ENCODE data around the gene NEU3. TPM values are rescaled to one million over a fixed set of nuclear protein-coding genes. Genes with fewer than 3 reads are reported as not detected.
A peak's percentile ranks its signal among the peaks of the same experiment; 100 is the strongest.

NEU3 gene
- total and polyA plus RNA-seq, 8 donors = 9.7 to 15.3 (median 14.6) TPM

- no peaks in the 10 kb centered on the region for H3K9me3 ChIP-seq
- intact Hi-C loops (cut with DNase I) = loop anchor here in 1 of 2 donors (5.0 kb wide), 1 partner anchor 222 kb away; no protein-coding TSS in a partner anchor
- H3K4me3 ChIP-seq = no peak overlapping the region
- ATAC-seq = no peak
- DNase-seq = no peak
- H3K36me3 ChIP-seq = no peaks in the 10 kb centered on the region
- H3K27me3 ChIP-seq = no peaks in the 10 kb centered on the region
- H3K27ac ChIP-seq = no peak overlapping the region
- no peaks in the 10 kb centered on the region for H3K4me1 ChIP-seq
- TF ChIP-seq CTCF (IDR thresholded peaks at IDR 0.05) = no peak
Measured at GRCh38 chr11:75025561-75025960, 36.8 kb downstream of the NEU3 start.

GRCh38 chr11:75028321-75028720 lies 39.6 kb downstream of the NEU3 start:
- no peak overlapping the region for H3K4me3 ChIP-seq
- no peaks in the 10 kb centered on the region for H3K36me3 ChIP-seq
- intact Hi-C loops (cut with DNase I) = loop anchor here in 1 of 2 donors (5.0 kb wide), 1 partner anchor 219 kb away; no protein-coding TSS in a partner anchor
- DNase-seq = no peak
- H3K27me3 ChIP-seq = no peaks in the 10 kb centered on the region
- H3K4me1 ChIP-seq = no peaks in the 10 kb centered on the region
- no peak overlapping the region for H3K27ac ChIP-seq
- no peak for ATAC-seq
- H3K9me3 ChIP-seq = no peaks in the 10 kb centered on the region
- TF ChIP-seq CTCF (IDR thresholded peaks at IDR 0.05) = no peak

- no peak for TF ChIP-seq CTCF (IDR thresholded peaks at IDR 0.05)
- no peak for ATAC-seq
- intact Hi-C loops (cut with DNase I) = loop anchor here in 1 of 2 donors (5.0 kb wide), 1 partner anchor 219 kb away; no protein-coding TSS in a partner anchor
Measured at GRCh38 chr11:75028724-75029123, 40.0 kb downstream of the NEU3 start.

GRCh38 chr11:75029836-75030631 lies 41.3 kb downstream of the NEU3 start:
- DNase-seq (no peak), ATAC-seq (no peak)
- Histone ChIP-seq H3K4me1 (no peaks in the 10 kb centered on the region), H3K27me3 (no peaks in the 10 kb centered on the region), H3K9me3 (no peaks in the 10 kb centered on the region), H3K27ac (no peak overlapping the region), H3K4me3 (no peak overlapping the region), H3K36me3 (no peaks in the 10 kb centered on the region)
- intact Hi-C loops (cut with DNase I) = loop anchor here in 1 of 2 donors (5.0 kb wide), 2 partner anchors 103 to 217 kb away; no protein-coding TSS in a partner anchor
- TF ChIP-seq CTCF (IDR thresholded peaks at IDR 0.05) = no peak

More at GRCh38 chr11:75028724-75029123, 40.0 kb downstream of the NEU3 start:
- no peak for DNase-seq
- H3K9me3 ChIP-seq = no peaks in the 10 kb centered on the region
- H3K4me1 ChIP-seq = no peaks in the 10 kb centered on the region
- H3K27me3 ChIP-seq = no peaks in the 10 kb centered on the region
- no peak overlapping the region for H3K4me3 ChIP-seq
- H3K27ac ChIP-seq = no peak overlapping the region
- H3K36me3 ChIP-seq = no peaks in the 10 kb centered on the region

- Histone ChIP-seq H3K4me3 (no peak overlapping the region), H3K27me3 (no peaks in the 10 kb centered on the region), H3K9me3 (no peaks in the 10 kb centered on the region), H3K27ac (no peak overlapping the region), H3K4me1 (no peaks in the 10 kb centered on the region), H3K36me3 (no peaks in the 10 kb centered on the region)
- no peak for TF ChIP-seq CTCF (IDR thresholded peaks at IDR 0.05)
- intact Hi-C loops (cut with DNase I) = loop anchor here in 1 of 2 donors (5.0 kb wide), 1 partner anchor 104 kb away; no protein-coding TSS in a partner anchor
- ATAC-seq = peak; percentile 77
- DNase-seq = peak in 1 of 4 donors; percentile 68
Measured at GRCh38 chr11:75031224-75031753, 42.6 kb downstream of the NEU3 start.

Measured in left lung (tissue), 10 donors.